GM12878 (cell line): Measurements from ENCODE around the gene TANC1. TPM values are rescaled to one million over a fixed set of nuclear protein-coding genes. Genes with fewer than 3 reads are reported as not detected.

ENCODE experiments used
- ATAC-seq: fragments of 200-7000 bp; cut with Tn5 transposase; 3 replicates; pipeline ENCODE4 v1.9.1; 2020; ENCODE audit warnings: mild to moderate bottlenecking, moderate library complexity
- BruUV-seq: library from RNA; stranded (reverse); fragments of 400-500 nt; replicated peaks from 2 replicates; lab custom pipeline; 2021; lab: Mats Ljungman, UMichigan
- CTCF ChIA-PET: fragments of 300-600 bp; sonication (Branson Sonifier 250); formaldehyde crosslinking; extraction: SDS; loops from one replicate; lab custom pipeline; 2021; ENCODE audit warnings: inconsistent platforms; lab: Yijun Ruan, JAX
- POLR2A ChIA-PET: fragments of 350-600 bp; formaldehyde crosslinking; extraction: SDS; loops from one replicate; lab custom pipeline; 2021; ENCODE audit warnings: inconsistent platforms; lab: Charles Lee
- RAD21 ChIA-PET: fragments of 300-600 bp; sonication (Branson Sonifier 250); formaldehyde crosslinking; loops from one replicate; lab custom pipeline; 2023; ENCODE audit warnings: antibody characterized with exemption; ENCODE audit not compliant: unreplicated experiment; lab: Charles Lee
- SMC1A ChIA-PET: fragments of 300-600 bp; sonication (Branson Sonifier 250); formaldehyde crosslinking; loops from one replicate; lab custom pipeline; 2023; ENCODE audit not compliant: unreplicated experiment, uncharacterized antibody; lab: Charles Lee
- DNase-seq: peaks from one replicate; pipeline ENCODE4 v3.0.0-alpha.2; 2011; ENCODE audit warnings: low read depth, low spot score
- FAIRE-seq: peaks from 3 replicates; lab custom pipeline; 2011; peaks lifted over from hg19 to GRCh38; lab: Jason Lieb, UNC
- H2AFZ ChIP-seq: 2 replicates; pipeline ENCODE4 v1.6.0; 2011; ENCODE audit warnings: low read depth, low read length, control low read depth; ENCODE audit not compliant: control insufficient read depth
- H3K27ac ChIP-seq: 2 replicates; pipeline ENCODE4 v1.5.1; 2011; ENCODE audit warnings: control low read depth; ENCODE audit not compliant: control insufficient read depth, insufficient read depth
- H3K27me3 ChIP-seq, 2 experiments: replicated peaks in 1 of 2; 2 replicates each; pipeline versions ENCODE4 v1.6.0 to v1.6.1; 2011; ENCODE audit warnings: low read length in 1 of 2; ENCODE audit not compliant: control insufficient read depth in 2 of 2, insufficient read depth in 2 of 2
- H3K36me3 ChIP-seq, 2 experiments: 2 replicates each; pipeline ENCODE4 v1.5.1; 2011; ENCODE audit warnings: low read length in 1 of 2; ENCODE audit not compliant: control insufficient read depth in 2 of 2, insufficient read depth in 2 of 2
- H3K4me1 ChIP-seq: 2 replicates; pipeline ENCODE4 v1.6.1; 2011; ENCODE audit warnings: mild to moderate bottlenecking, low read length, moderate library complexity, mixed read lengths; ENCODE audit not compliant: control insufficient read depth, insufficient read depth
- H3K4me2 ChIP-seq: 2 replicates; pipeline ENCODE4 v1.6.0; 2011; ENCODE audit warnings: control low read depth; ENCODE audit not compliant: control insufficient read depth, insufficient read depth
- H3K4me3 ChIP-seq: fragments of 200-600 bp; sonication (generic); 2 replicates; pipeline ENCODE4 v1.5.1; 2016
- H3K79me2 ChIP-seq: 2 replicates; pipeline ENCODE4 v1.6.0; 2011; ENCODE audit warnings: low read length; ENCODE audit not compliant: control insufficient read depth, insufficient read depth
- H3K9ac ChIP-seq: 2 replicates; pipeline ENCODE4 v1.8.0; 2011; ENCODE audit warnings: low read length, control low read depth, mixed read lengths; ENCODE audit not compliant: control insufficient read depth, insufficient read depth
- H3K9me3 ChIP-seq: replicated peaks from 3 replicates; pipeline ENCODE4 v1.5.1; 2011; ENCODE audit warnings: mild to moderate bottlenecking, low read length; ENCODE audit not compliant: control insufficient read depth, insufficient read depth
- H4K20me1 ChIP-seq: 2 replicates; pipeline ENCODE4 v1.6.0; 2011; ENCODE audit not compliant: control insufficient read depth, insufficient read depth
- BMI1 ChIP-seq: fragments of 450-650 bp; IDR thresholded peaks from 2 replicates; pipeline ENCODE4 v1.6.1; 2016; ENCODE audit warnings: mild to moderate bottlenecking, moderate library complexity, borderline replicate concordance
- ESRRA ChIP-seq: IDR thresholded peaks from 2 replicates; pipeline ENCODE4 v1.6.1; 2012; ENCODE audit warnings: mild to moderate bottlenecking, low read length, improper control_type of control experiment
- FOXK2 ChIP-seq: fragments of 450-650 bp; IDR thresholded peaks from 2 replicates; pipeline ENCODE4 v1.6.1; 2017; ENCODE audit warnings: mild to moderate bottlenecking, moderate library complexity
- GATAD2B ChIP-seq: fragments of 450-650 bp; conservative IDR thresholded peaks from 2 replicates; pipeline ENCODE4 v1.6.1; 2017; ENCODE audit warnings: low read depth, mild to moderate bottlenecking, moderate library complexity
- HDAC6 ChIP-seq: fragments of 200-600 bp; sonication (generic); IDR thresholded peaks from one replicate; pipeline ENCODE4 v1.8.0; 2017; ENCODE audit warnings: antibody characterized with exemption; ENCODE audit not compliant: unreplicated experiment
- MTA2 ChIP-seq: fragments of 450-650 bp; IDR thresholded peaks from 2 replicates; pipeline ENCODE4 v1.6.1; 2016; ENCODE audit warnings: low read depth, mild to moderate bottlenecking, moderate library complexity
- NFXL1 ChIP-seq: fragments of 450-650 bp; IDR thresholded peaks from 2 replicates; pipeline ENCODE4 v1.6.1; 2017; ENCODE audit warnings: antibody characterized with exemption, mild to moderate bottlenecking, borderline replicate concordance
- NFYA ChIP-seq: IDR thresholded peaks from 2 replicates; pipeline ENCODE4 v1.6.1; 2011; ENCODE audit warnings: low read depth, mild to moderate bottlenecking, low read length, improper control_type of control experiment, borderline replicate concordance
- PBX3 ChIP-seq: IDR thresholded peaks from 2 replicates; pipeline ENCODE4 v1.6.1; 2011; ENCODE audit warnings: mild to moderate bottlenecking, low read depth, low read length, moderate library complexity; ENCODE audit not compliant: insufficient replicate concordance
- PRDM15 ChIP-seq: fragments of 450-650 bp; formaldehyde crosslinking; IDR thresholded peaks from 2 replicates; pipeline ENCODE4 v1.4.0; 2020; ENCODE audit warnings: mild to moderate bottlenecking, moderate library complexity
- RELA ChIP-seq: fragments of 450-650 bp; IDR thresholded peaks from 2 replicates; pipeline ENCODE4 v1.8.0; 2014; ENCODE audit warnings: borderline replicate concordance; ENCODE audit not compliant: partially characterized antibody
- RUNX3 ChIP-seq: IDR thresholded peaks from 2 replicates; pipeline ENCODE4 v1.6.1; 2012; ENCODE audit warnings: low read length, inconsistent platforms
- SPI1 ChIP-seq: IDR thresholded peaks from 2 replicates; pipeline ENCODE4 v1.6.1; 2011; ENCODE audit warnings: low read depth, mild to moderate bottlenecking, low read length, moderate library complexity, borderline replicate concordance; ENCODE audit not compliant: insufficient read depth
- SRF ChIP-seq, 2 experiments: IDR thresholded peaks; 2 replicates each; pipeline ENCODE4 v1.6.1; 2011; ENCODE audit warnings: low read depth in 2 of 2, low read length in 2 of 2, mild to moderate bottlenecking in 1 of 2, moderate library complexity in 1 of 2
- STAT3 ChIP-seq: IDR thresholded peaks from 2 replicates; pipeline ENCODE4 v1.6.1; 2011; ENCODE audit warnings: low read depth, low read length, improper control_type of control experiment
- ZBTB33 ChIP-seq: fragments of 450-650 bp; IDR thresholded peaks from 2 replicates; pipeline ENCODE4 v1.6.1; 2017; ENCODE audit warnings: mild to moderate bottlenecking
- ZNF24 ChIP-seq: fragments of 450-650 bp; IDR thresholded peaks from 2 replicates; pipeline ENCODE4 v1.6.1; 2017; ENCODE audit warnings: antibody characterized with exemption, mild to moderate bottlenecking
- ZSCAN29 ChIP-seq: fragments of 450-650 bp; IDR thresholded peaks from 2 replicates; pipeline ENCODE4 v1.6.1; 2017; ENCODE audit warnings: mild to moderate bottlenecking, moderate library complexity
- in situ Hi-C: fragments of 300-500 bp; cut with MboI; formaldehyde crosslinking; loops from 9 replicates; pipeline ENCODE4 v1.14.3; 2018; ENCODE audit warnings: mixed read lengths
- intact Hi-C: fragments of 100-400 bp; cut with micrococcal nuclease; formaldehyde crosslinking; loops from one replicate; pipeline ENCODE4 v1.14.2; 2022; ENCODE audit not compliant: unreplicated experiment
- polyA plus RNA-seq, 11 experiments: library from polyadenylated mRNA; depleted of rRNA in 4 of 11; unstranded in 6 of 11; stranded (reverse) in 5 of 11; fragments of >200 nt; fragmentation: Nextera tagmentation in 4 of 11; fragmentation: Illumina TruSeq in 1 of 11; extraction: Ambion mirVana in 4 of 11; extraction: Trizol in 1 of 11; gene quantifications; 1 replicate in 1 of 11; 2 replicates in 10 of 11; pipeline versions ENCODE4 v1.2.1 to v1.2.3, GENCODE V29; 2011 to 2016; ENCODE audit warnings: inconsistent platforms in 2 of 11, missing spikeins in 2 of 11, low read depth in 1 of 11
- total RNA-seq, 4 experiments: library from RNA; depleted of rRNA in 3 of 4; stranded (reverse); fragments of >200 nt in 3 of 4; fragmentation: Illumina TruSeq in 1 of 4; extraction: Trizol in 1 of 4; gene quantifications; 2 replicates each; pipeline versions ENCODE4 v1.2.1 to v1.2.3, GENCODE V29; 2013 to 2021

TANC1 gene
- total and polyA plus RNA-seq, 10 of the 15 experiments (the other 5 are each of a cell fraction or from before 2014, with no cell fraction given), result 0.05 to 5.0 (median 0.34) TPM

GRCh38 chr2:159077869-159078268, 109.4 kb downstream of the TANC1 start:
- DNase-seq (no peak), FAIRE-seq (no peak), ATAC-seq (no peak)
- H3K27me3 ChIP-seq, result no peaks in the 10 kb centered on the region
- BruUV-seq, result no TSS peak
- no peak overlapping the region for H3K27ac ChIP-seq
- H3K4me2 ChIP-seq, result no peak overlapping the region
- H3K79me2 ChIP-seq, result no peaks in the 10 kb centered on the region
- no peaks in the 10 kb centered on the region for H3K9me3 ChIP-seq
- intact Hi-C loops (no loop called here), in situ Hi-C loops (no loop called here)
- H3K36me3 ChIP-seq, result no peaks in the 10 kb centered on the region
- no peaks in the 10 kb centered on the region for H4K20me1 ChIP-seq
- ChIA-PET CTCF (no interaction called here), RAD21 (no interaction called here), SMC1A (no interaction called here), POLR2A (no interaction called here)
- no peak overlapping the region for H3K9ac ChIP-seq
- no peaks in the 10 kb centered on the region for H3K4me1 ChIP-seq
- no peak for TF ChIP-seq SPI1
- no peak for TF ChIP-seq RUNX3
- TF ChIP-seq SRF (IDR thresholded peaks at IDR 0.05; ENCODE audit: low read depth in 2 of 2, low read length in 2 of 2), result no peak
- TF ChIP-seq GATAD2B, result no peak
- no peak for TF ChIP-seq PRDM15
- no peak for TF ChIP-seq RELA
- no peak for TF ChIP-seq ZNF24
- TF ChIP-seq BMI1, result no peak
- no peak for TF ChIP-seq PBX3
- TF ChIP-seq NFYA, result no peak
- no peak for TF ChIP-seq NFXL1
- no peak for TF ChIP-seq ZSCAN29
- no peak for TF ChIP-seq FOXK2
- no peak for TF ChIP-seq ESRRA
- no peak for TF ChIP-seq STAT3
- no peak for TF ChIP-seq HDAC6
- TF ChIP-seq ZBTB33, result no peak
- no peak for TF ChIP-seq MTA2
- H2AFZ ChIP-seq, result no peak overlapping the region
- no peak overlapping the region for H3K4me3 ChIP-seq
